ENCODE data around the gene SUN1. TPM values are rescaled to one million over a fixed set of nuclear protein-coding genes. Genes with fewer than 3 reads are reported as not detected.

Gene SUN1
- total RNA-seq, 2 experiments from 2014 or later = 104 to 108 TPM

- intact Hi-C loops (cut with DNase I, micrococcal nuclease) = no loop called here
- ATAC-seq (ENCODE audit: poor library complexity) (no peak), DNase-seq (no peak)
- POLR2A ChIA-PET = no interaction called here
- Histone ChIP-seq H3K9me3 (ENCODE audit: control insufficient read depth in 1 of 2, insufficient read depth in 1 of 2, low read length in 2 of 2) (no peaks in the 10 kb centered on the region), H3K27ac (ENCODE audit: low read depth in 1 of 2, low read length in 2 of 2) (no peak overlapping the region), H3K4me1 (ENCODE audit: insufficient read depth, low read length) (no peaks in the 10 kb centered on the region), H3K4me3 (ENCODE audit: low read length) (no peak overlapping the region), H3K27me3 (ENCODE audit: control insufficient read depth in 1 of 2, insufficient read depth in 2 of 2, low read length in 2 of 2) (no peaks in the 10 kb centered on the region), H3K36me3 (ENCODE audit: insufficient read depth, low read length) (peaks cover 79% of the 10 kb centered on the region)
- no peak overlapping the region for H3K4me3 Mint-ChIP-seq
- peaks cover 64% of the 10 kb centered on the region for H3K36me3 Mint-ChIP-seq (ENCODE audit: low read depth)
- no peaks in the 10 kb centered on the region for H3K27me3 Mint-ChIP-seq
- no peaks in the 10 kb centered on the region for H3K9me3 Mint-ChIP-seq
- CTCF ChIA-PET = no interaction called here
- H3K4me1 Mint-ChIP-seq (ENCODE audit: low read depth) = no peaks in the 10 kb centered on the region
- no peak for TF ChIP-seq CTCF (IDR thresholded peaks at IDR 0.05)
- no peak overlapping the region for H3K27ac Mint-ChIP-seq
These were observed 60.6 kb downstream of the SUN1 start for GRCh38 chr7:892648-893593.

- peaks cover 56% of the 10 kb centered on the region for H3K36me3 Mint-ChIP-seq (ENCODE audit: low read depth)
- Histone ChIP-seq H3K9me3 (ENCODE audit: control insufficient read depth in 1 of 2, insufficient read depth in 1 of 2, low read length in 2 of 2) (no peaks in the 10 kb centered on the region), H3K27ac (ENCODE audit: low read depth in 1 of 2, low read length in 2 of 2) (no peak overlapping the region), H3K4me3 (ENCODE audit: low read length) (no peak overlapping the region), H3K27me3 (ENCODE audit: control insufficient read depth in 1 of 2, insufficient read depth in 2 of 2, low read length in 2 of 2) (no peaks in the 10 kb centered on the region), H3K4me1 (ENCODE audit: insufficient read depth, low read length) (no peaks in the 10 kb centered on the region), H3K36me3 (ENCODE audit: insufficient read depth, low read length) (peaks cover 75% of the 10 kb centered on the region)
- ChIA-PET POLR2A (no interaction called here), CTCF (no interaction called here)
- H3K9me3 Mint-ChIP-seq = no peaks in the 10 kb centered on the region
- TF ChIP-seq CTCF (IDR thresholded peaks at IDR 0.05) = no peak
- H3K27ac Mint-ChIP-seq = no peak overlapping the region
- ATAC-seq (ENCODE audit: poor library complexity) = no peak
- no peaks in the 10 kb centered on the region for H3K27me3 Mint-ChIP-seq
- intact Hi-C loops (cut with DNase I, micrococcal nuclease) = no loop called here
- DNase-seq = no peak
- H3K4me3 Mint-ChIP-seq = no peak overlapping the region
- H3K4me1 Mint-ChIP-seq (ENCODE audit: low read depth) = no peaks in the 10 kb centered on the region
These were observed 61.4 kb downstream of the SUN1 start for GRCh38 chr7:893686-894085.

DNA sequence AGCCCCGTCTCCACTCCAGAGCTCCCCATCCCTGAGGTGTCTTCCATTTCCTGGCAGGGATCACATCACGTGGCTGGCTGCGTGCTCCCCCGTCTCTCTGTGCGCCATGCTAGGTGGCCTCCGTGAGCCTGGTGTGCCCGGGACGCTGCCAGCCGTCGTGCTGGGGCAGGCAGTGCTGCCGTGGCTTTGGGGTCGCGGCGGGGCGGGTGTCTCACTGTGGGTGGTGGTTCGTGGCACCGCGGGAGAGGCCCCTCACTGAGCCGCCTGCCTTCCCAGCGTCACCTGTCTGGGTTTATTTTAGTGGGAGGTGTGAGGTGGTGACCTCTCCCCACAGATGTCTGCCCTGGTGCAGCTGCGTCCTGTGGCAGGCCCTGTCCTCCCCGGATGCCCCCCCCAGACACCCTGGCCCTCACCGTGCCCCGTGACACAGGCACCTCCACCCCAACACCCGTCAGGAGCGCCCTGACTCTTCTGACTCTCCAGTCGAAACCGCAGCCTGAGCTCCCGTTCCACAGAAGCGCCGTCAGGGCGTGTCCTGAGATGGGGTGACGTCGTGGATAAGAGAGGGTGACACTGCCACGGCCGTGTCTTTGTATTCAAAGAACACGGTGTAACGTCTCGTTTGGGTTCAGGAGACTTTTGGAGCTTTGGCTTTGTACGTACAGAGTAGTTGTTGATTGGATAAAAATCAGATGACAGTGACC, 62.0 kb downstream of the SUN1 start:
- no peak overlapping the region for H3K27ac ChIP-seq (ENCODE audit: low read depth in 1 of 2, low read length in 2 of 2)
- no peak overlapping the region for H3K27ac Mint-ChIP-seq
- intact Hi-C loops (cut with DNase I, micrococcal nuclease) = no loop called here
- ChIA-PET CTCF (no interaction called here), POLR2A (no interaction called here)
- no peaks in the 10 kb centered on the region for H3K4me1 ChIP-seq (ENCODE audit: insufficient read depth, low read length)
- H3K4me1 Mint-ChIP-seq (ENCODE audit: low read depth) = no peaks in the 10 kb centered on the region
- peaks cover 70% of the 10 kb centered on the region for H3K36me3 ChIP-seq (ENCODE audit: insufficient read depth, low read length)
- H3K36me3 Mint-ChIP-seq (ENCODE audit: low read depth) = peaks cover 54% of the 10 kb centered on the region
- ATAC-seq (ENCODE audit: poor library complexity) (no peak), DNase-seq (no peak)
- H3K9me3 ChIP-seq (ENCODE audit: control insufficient read depth in 1 of 2, insufficient read depth in 1 of 2, low read length in 2 of 2) = no peaks in the 10 kb centered on the region
- H3K4me3 ChIP-seq (ENCODE audit: low read length) = no peak overlapping the region
- H3K9me3 Mint-ChIP-seq = no peaks in the 10 kb centered on the region
- H3K4me3 Mint-ChIP-seq = no peak overlapping the region
- H3K27me3 Mint-ChIP-seq = no peaks in the 10 kb centered on the region
- H3K27me3 ChIP-seq (ENCODE audit: control insufficient read depth in 1 of 2, insufficient read depth in 2 of 2, low read length in 2 of 2) = no peaks in the 10 kb centered on the region
- TF ChIP-seq CTCF (IDR thresholded peaks at IDR 0.05) = no peak
